Measurements from ENCODE around the gene OSBP. TPM values are rescaled to one million over a fixed set of nuclear protein-coding genes. Genes with fewer than 3 reads are reported as not detected.
A peak's percentile ranks its signal among the peaks of the same experiment; 100 is the strongest.

Gene OSBP
- total RNA-seq, 1 experiment from 2014 or later: 21.0 TPM

- no peak for DNase-seq (ENCODE audit: low spot score)
Measured at GRCh38 chr11:59607703-59608454, 7.7 kb downstream of the OSBP start.

GRCh38 chr11:59602432-59602831 lies 13.1 kb downstream of the OSBP start:
- no peak for DNase-seq (ENCODE audit: low spot score)

DNA sequence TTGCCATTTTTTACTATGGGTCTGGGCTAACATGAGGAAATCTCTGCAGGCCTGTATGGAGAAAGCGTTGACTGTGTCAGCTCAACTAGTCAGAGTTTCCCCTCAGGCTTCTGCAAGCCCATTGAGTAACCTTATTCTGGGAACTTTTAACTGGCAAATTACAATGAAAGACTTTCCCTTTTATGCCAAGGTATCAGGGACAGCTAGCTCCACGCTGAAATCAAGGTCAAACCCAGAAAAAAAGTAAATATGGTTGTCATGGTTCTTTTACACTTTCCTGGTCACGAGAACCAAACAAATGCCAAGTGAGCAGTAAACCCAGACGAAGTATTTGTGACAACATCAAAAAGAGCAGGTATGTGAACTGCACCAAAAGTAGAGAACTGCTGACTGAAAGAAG lies 13.8 kb downstream of the OSBP start:
- no peak for DNase-seq (ENCODE audit: low spot score)

DNA sequence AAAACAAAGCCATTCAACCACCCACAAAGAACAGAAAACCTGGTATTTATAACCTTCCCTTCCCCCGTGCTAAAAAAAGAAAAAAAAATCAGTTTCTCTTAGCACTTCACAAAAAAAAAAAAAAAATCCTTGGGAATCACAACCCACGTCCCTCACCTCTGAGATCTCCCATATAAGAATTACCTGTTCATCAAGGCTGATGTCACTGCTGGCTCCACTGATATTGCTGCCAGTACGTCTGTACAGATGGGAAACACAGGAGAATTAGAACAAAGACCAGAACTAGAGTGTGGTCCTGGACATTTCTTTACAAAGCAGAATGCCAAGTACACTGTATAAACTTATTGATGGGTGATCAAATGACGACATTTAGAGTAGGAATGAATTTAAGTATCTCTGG lies 14.9 kb downstream of the OSBP start:
- no peak for DNase-seq (ENCODE audit: low spot score)

DNA sequence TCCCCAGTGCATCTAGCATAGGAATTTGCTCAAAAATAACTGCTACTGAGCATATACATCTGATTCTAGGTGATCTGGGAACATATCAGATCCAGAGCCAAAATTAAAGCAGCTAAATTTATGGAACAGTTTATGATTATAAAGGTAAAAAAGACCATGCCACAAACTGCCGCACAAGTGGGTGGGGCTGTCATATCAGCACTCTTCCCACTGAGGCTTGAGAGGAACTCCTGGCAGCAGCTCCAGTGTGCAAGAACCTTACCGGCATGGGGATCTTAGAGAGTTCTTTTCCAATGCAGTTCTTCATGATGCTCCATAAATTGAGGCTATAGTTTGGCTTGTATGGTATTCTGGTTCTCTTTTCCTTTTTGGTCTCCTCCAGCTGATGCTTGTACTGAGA lies 15.3 kb downstream of the OSBP start:
- no peak for DNase-seq (ENCODE audit: low spot score)

DNA sequence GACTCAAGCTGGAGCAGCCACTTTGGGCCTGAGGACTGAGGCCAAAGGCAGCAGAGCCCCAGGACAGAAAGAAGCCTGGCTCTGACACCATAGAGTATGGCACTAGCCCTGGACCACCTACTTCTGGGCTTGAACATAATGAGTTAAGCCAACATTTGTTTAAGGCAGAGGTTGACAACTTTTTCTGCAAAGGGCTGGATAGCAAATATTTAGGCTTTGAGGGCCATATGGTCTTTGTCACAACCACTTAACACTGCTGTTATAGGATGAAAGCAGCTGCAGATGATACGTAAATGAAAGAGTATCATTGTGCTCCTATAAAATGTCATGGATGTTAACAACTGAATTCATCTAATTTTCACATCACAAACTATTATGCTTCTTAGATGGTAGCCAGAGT lies 16.6 kb downstream of the OSBP start:
- no peak for DNase-seq (ENCODE audit: low spot score)

GRCh38 chr11:59584294-59584693 lies 31.3 kb downstream of the OSBP start:
- DNase-seq (ENCODE audit: low spot score): no peak

DNA sequence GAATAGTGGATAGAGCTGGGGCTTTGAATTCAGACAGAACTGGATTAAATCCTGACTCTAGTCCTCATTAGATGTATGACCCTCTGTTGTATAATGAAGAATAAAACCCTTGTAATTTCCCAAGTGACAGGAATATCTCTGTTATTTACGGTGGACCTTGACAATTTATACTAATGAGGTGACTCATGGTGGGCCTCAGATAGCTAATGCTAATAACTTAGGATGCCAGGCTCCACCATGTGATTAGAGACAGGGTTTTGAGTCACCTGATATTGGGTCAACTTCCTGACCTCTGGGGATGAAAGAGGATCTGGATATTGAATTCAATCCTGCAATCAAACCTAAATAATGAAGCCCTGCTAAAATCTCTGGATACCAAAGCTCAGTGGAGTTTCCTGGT lies 33.6 kb downstream of the OSBP start:
- DNase-seq (ENCODE audit: low spot score): no peak

DNA sequence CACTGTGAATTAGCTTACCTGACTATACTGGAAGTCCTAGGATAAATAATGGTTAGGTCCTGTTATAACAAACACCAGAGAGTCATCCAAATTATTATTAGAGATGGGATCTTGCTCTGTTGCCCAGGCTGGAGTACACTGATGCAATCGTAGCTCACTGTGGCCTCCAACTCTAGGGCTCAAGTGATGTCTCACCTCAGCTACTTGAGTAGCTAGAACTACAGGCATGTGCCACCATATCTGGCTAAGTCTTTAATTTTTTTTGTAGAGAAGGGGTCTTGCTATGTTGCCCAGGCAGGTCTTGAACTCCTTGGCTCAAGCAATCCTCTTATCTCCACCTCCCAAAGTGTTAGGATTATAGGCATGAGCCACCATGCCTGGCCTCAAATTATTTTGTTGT lies 37.2 kb downstream of the OSBP start:
- DNase-seq (ENCODE audit: low spot score): no peak

DNA sequence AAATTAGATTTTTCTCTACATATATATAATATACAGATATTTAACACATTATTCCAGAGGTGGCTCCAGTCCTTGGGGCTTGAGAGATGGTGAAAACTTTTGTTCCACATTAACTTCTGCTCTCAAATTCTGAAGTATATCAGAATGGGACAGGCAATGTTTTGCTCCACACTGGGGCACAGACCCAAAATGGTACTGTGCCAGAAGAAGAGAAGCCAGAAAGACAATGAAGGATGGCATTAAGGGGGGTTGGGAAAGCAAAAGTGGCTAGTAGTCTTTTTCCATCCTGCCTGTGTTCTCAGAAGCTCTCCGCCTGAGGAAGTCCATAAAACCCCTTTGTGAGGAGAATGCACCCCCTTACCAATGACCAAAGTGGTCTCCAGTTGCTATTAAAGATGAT lies 40.1 kb downstream of the OSBP start:
- DNase-seq (ENCODE audit: low spot score): no peak

DNA sequence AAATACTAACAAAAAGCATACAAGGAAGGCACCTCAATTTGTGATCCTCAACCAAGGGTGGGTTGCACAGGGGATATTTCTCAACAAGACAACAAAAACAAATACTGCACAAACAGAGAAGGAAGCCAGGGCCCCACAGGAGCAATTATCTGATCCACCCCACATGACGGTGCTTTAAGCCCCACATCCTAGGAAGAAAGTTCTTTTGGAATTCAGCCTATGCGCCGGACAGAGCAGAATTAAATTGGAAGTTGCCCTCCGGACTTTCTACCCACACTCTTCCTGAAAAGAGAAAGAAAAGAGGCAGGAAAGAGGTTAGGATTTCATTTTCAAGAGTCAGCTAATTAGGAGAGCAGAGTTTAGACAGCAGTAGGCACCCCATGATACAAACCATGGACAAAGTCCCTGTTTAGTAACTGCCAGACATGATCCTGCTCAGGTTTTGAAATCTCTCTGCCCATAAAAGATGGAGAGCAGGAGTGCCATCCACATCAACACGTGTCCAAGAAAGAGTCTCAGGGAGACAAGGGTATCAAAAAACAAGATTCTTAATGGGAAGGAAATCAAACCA lies 40.6 kb downstream of the OSBP start:
- no peak for DNase-seq (ENCODE audit: low spot score)

DNA sequence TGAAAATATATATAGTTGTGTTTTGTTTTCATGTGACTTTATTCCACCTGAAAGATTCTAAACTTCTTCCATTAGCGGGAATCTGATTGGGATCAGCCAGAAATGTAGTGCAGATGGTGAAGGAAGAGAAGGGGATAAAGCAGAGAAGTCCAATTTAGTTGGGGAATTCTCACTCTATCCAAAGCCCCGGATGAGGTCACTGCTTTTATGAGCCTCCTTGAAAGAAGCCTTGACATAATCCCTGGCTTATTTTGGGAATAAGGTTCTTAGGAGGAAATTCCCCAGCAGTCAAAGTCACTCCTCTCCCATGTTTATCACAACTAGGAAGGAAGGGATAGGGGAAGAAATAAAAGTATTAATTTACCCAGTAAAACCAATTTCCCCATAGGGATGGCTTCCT lies 41.1 kb downstream of the OSBP start:
- DNase-seq (ENCODE audit: low spot score): no peak

- no peak for DNase-seq (ENCODE audit: low spot score)
Measured at GRCh38 chr11:59573216-59573615, 42.4 kb downstream of the OSBP start.

DNA sequence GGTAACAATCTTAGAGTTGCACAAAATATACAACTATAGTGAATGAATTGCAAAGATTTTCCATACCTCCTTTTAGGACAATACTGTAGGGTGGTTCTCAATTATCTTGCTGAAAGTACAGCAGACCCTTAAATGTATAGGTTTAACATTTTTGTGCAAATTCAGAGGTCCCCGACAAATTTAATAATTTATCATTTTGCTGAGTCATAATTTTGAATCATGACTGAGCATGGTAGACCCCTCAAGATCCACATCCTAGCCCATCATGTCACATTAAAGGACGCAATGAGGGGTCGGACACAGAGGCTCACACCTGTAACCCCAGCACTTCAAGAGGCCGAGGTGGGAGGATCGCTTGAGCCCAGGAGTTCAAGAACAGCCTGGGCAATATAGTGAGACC lies 43.5 kb downstream of the OSBP start:
- no peak for DNase-seq (ENCODE audit: low spot score)

DNA sequence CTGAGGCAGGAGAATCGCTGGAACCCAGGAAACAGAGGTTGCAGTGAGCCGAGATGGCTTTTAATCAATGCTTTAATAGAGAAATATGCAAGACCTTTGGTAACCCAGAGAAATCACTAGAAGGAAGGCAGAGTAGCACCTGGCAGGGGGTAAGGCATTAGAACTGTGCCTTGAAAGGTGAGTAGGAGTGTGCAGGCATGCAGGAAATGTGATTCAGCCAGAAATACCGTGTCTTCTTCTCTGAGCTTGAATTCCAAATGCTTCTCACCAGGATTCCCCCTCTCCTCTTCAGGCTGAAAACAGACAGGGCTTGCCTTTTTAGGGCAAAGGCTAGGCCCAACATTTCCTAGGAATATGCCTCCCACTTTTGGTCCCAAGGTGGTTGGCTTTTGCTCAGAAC lies 53.3 kb downstream of the OSBP start:
- DNase-seq (ENCODE audit: low spot score): no peak

DNA sequence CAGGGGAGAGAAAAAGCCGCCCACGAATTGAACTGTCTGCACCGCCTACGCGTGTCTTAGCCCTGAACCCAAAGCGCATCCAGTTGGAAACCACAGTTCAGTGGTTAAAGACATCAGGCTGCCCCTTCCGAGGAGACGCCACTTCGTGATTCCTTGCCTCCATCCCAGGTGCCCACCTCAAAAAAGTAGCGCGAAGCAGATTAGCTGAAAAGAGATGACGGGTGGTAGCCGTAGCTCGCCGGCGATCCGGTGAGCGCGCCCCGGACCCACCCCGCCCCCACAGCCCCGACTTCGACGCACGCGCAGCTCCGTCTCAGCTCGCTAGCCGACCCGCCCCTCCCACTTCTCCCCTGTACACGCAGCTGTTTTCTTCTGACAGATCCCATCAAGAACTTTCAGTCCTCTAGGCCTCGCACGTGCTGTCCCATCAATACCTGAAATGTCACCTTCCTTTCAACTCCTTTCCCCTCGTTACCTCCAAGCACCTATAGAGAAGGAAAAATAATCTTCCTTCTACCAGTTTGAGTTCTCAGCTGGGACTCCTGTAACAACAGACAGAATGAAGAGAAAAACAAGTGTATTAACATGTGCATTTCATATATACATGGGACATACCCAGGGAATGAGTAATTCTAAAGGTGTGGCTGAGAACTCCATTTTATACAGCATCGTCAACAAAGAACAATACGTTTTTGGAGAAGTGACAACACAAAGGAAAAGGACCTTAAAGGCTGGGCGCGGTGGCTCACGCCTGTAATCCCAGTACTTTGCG lies 54.7 kb downstream of the OSBP start:
- peak; percentile 72 for DNase-seq (ENCODE audit: low spot score)

- peak; percentile 80 for DNase-seq (ENCODE audit: low spot score)
Measured at GRCh38 chr11:59560290-59560701, 55.3 kb downstream of the OSBP start.

DNA sequence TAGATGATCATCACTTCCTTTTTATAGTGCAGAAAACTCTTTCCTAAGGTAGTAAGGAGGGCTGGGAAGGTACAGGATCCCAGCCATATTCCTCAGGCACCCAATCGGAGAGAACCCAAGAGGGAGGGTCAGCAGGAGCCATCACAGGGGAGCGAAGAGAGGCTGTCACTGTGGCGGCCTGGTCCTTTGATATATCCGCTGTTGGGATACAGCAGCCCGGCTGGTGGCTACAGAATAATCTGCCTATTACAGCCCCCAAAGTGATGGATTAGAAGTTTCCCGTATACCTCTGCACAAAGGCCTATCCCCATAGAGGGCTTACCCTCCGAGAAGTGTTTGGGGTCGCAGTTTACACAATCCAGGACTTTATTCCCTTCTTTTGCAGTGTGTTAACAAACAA lies 55.7 kb downstream of the OSBP start:
- no peak for DNase-seq (ENCODE audit: low spot score)

GRCh38 chr11:59558270-59558643 lies 57.3 kb downstream of the OSBP start:
- DNase-seq (ENCODE audit: low spot score): no peak

DNA sequence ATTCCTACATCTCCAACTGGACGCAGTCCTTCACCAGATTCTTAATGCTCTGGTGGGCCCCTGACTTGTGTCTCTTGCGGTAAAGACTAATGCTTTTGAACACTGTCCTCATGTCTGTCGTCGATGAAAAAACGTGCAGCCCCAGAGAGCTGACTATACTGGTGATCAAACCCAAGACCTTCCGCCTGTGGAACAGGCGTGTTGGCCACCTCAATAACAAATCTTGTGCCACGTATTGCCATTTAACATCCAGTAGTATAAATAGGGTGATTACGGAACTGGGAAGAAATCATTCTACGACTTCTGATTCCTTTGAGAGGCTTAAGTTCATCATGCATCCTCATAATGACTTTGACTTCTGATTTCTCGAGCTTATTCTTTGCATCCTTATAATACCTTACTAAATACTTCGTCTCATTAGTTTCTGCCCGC lies 58.6 kb downstream of the OSBP start:
- peak; percentile 32 for DNase-seq (ENCODE audit: low spot score)

- peak; percentile 83 for DNase-seq (ENCODE audit: low spot score)
Measured at GRCh38 chr11:59556115-59556916, 59.3 kb downstream of the OSBP start.

- no peak for DNase-seq (ENCODE audit: low spot score)
Measured at GRCh38 chr11:59555601-59556114, 59.9 kb downstream of the OSBP start.
